ENCODE measurements around the gene PPARD.

Gene PPARD

GRCh38 chr6:35365594-35366203, 23.3 kb downstream of the PPARD start:
- TF ChIP-seq Cebpa-rat (IDR thresholded peaks at IDR 0.05), result no peak
- no peaks in the 10 kb centered on the region for H3K27me3 ChIP-seq

DNA sequence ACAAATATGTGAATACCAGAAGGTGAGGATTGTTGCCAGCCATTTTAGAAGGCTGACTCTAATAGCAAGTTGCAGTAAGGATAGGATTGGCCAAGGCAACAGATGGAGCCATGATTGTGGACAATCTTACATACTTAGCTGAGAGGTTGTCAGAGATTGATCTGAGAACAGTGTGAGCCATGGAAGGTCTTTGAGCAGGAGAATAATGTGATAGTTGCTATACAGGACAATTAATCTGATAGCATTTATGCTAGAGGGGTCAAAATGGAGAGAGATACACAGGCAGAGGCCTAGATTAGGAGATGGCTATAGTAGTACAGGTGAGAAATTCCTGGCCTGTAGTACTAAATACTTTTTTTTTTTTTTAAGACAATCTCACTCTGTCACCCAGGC, 23.8 kb downstream of the PPARD start:
- no peaks in the 10 kb centered on the region; a peak in 1 of 22 replicates for H3K9me3 ChIP-seq (replicated peaks in 1 of 11)
- peaks cover 0 to 97% (median 17%) of the 10 kb centered on the region in 11 experiments; a peak in 14 of 22 replicates for H4K20me1 ChIP-seq
- H3K4me1 ChIP-seq, result peaks cover 70 to 99% (median 97%) of the 10 kb centered on the region in 10 experiments
- TF ChIP-seq Cebpa-rat (IDR thresholded peaks at IDR 0.05), result no peak
- H3K4me3 ChIP-seq, result no peak overlapping the region
- H3K9ac ChIP-seq, result no peak overlapping the region
- peaks cover 0 to 27% (median 13%) of the 10 kb centered on the region in 11 experiments; a peak in 13 of 22 replicates for H3K36me3 ChIP-seq
- peak overlapping the region in 7 of 11 experiments; percentile 1 to 94 (median 90); a peak in 10 of 22 replicates for H3K4me2 ChIP-seq
- peak overlapping the region in 3 of 11 experiments; percentile 13 to 97 (median 96); a peak in 2 of 22 replicates for H3K27ac ChIP-seq
- no peaks in the 10 kb centered on the region for H3K27me3 ChIP-seq

More at GRCh38 chr6:35365594-35366203, 23.3 kb downstream of the PPARD start:
- no peaks in the 10 kb centered on the region; a peak in 1 of 22 replicates for H3K9me3 ChIP-seq (replicated peaks in 1 of 11)
- no peak overlapping the region for H3K4me3 ChIP-seq
- peaks cover 70 to 99% (median 97%) of the 10 kb centered on the region in 10 experiments for H3K4me1 ChIP-seq
- peaks cover 4 to 97% (median 22%) of the 10 kb centered on the region in 11 experiments; a peak in 14 of 22 replicates for H4K20me1 ChIP-seq
- H3K9ac ChIP-seq, result no peak overlapping the region
- peak overlapping the region in 6 of 11 experiments; percentile 86 to 94 (median 92); a peak in 11 of 22 replicates for H3K4me2 ChIP-seq
- peak overlapping the region in 2 of 11 experiments; percentile 5 to 17; a peak in 3 of 22 replicates for H3K27ac ChIP-seq
- peaks cover 0 to 27% (median 13%) of the 10 kb centered on the region in 11 experiments; a peak in 13 of 22 replicates for H3K36me3 ChIP-seq

- peak overlapping the region in 10 of 11 experiments; percentile 90 to 99 (median 96); a peak in 19 of 22 replicates for H3K27ac ChIP-seq
- H3K4me3 ChIP-seq, result 0 out of 20 replicates have a peak overlapping the region, but pooled peaks of 1 of the 10 experiments have one; percentile 10
- H3K36me3 ChIP-seq, result peaks cover 0 to 25% (median 13%) of the 10 kb centered on the region in 11 experiments; a peak in 13 of 22 replicates
- TF ChIP-seq Cebpa-rat (IDR thresholded peaks at IDR 0.05), result no peak
- peak overlapping the region; percentile 69 to 94 (median 86) for H3K4me2 ChIP-seq
- H3K9me3 ChIP-seq (replicated peaks in 1 of 11), result no peaks in the 10 kb centered on the region; a peak in 1 of 22 replicates
- no peaks in the 10 kb centered on the region for H3K27me3 ChIP-seq
- peaks cover 63 to 99% (median 97%) of the 10 kb centered on the region in 10 experiments for H3K4me1 ChIP-seq
- H3K9ac ChIP-seq, result peak overlapping the region in 1 of 11 experiments; percentile 32; a peak in 1 of 22 replicates
- H4K20me1 ChIP-seq, result peaks cover 0 to 93% (median 6%) of the 10 kb centered on the region in 11 experiments; a peak in 10 of 22 replicates
Measured at GRCh38 chr6:35367646-35368037, 25.3 kb downstream of the PPARD start.

- Histone ChIP-seq H3K27ac (peak overlapping the region; percentile 89 to 99 (median 96); a peak in 21 of 22 replicates), H3K9me3 (replicated peaks in 1 of 11) (no peaks in the 10 kb centered on the region; a peak in 1 of 22 replicates), H3K4me1 (peaks cover 57 to 99% (median 97%) of the 10 kb centered on the region in 10 experiments), H3K36me3 (peaks cover 5 to 31% (median 18%) of the 10 kb centered on the region in 11 experiments; a peak in 15 of 22 replicates), H3K4me3 (peak overlapping the region in 1 of 10 experiments; percentile 10; a peak in 2 of 20 replicates), H3K27me3 (no peaks in the 10 kb centered on the region), H3K4me2 (peak overlapping the region; percentile 69 to 94 (median 86)), H4K20me1 (peaks cover 0 to 87% (median 0%) of the 10 kb centered on the region in 11 experiments; a peak in 7 of 22 replicates), H3K9ac (peak overlapping the region in 9 of 11 experiments; percentile 5 to 86 (median 32); a peak in 10 of 22 replicates)
- no peak for TF ChIP-seq Cebpa-rat (IDR thresholded peaks at IDR 0.05)
Measured at GRCh38 chr6:35368038-35368887, 25.9 kb downstream of the PPARD start.

GRCh38 chr6:35370124-35370741, 27.9 kb downstream of the PPARD start:
- TF ChIP-seq Cebpa-rat (IDR thresholded peaks at IDR 0.05), result peak; percentile 91 to 98 (median 96)
- H3K9ac ChIP-seq, result peak overlapping the region; percentile 77 to 92 (median 85)
- H3K36me3 ChIP-seq, result peaks cover 5 to 39% (median 26%) of the 10 kb centered on the region in 11 experiments; a peak in 17 of 22 replicates
- peaks cover 45 to 97% (median 94%) of the 10 kb centered on the region in 10 experiments for H3K4me1 ChIP-seq
- peaks cover 0 to 81% (median 0%) of the 10 kb centered on the region in 11 experiments; a peak in 4 of 22 replicates for H4K20me1 ChIP-seq
- peak overlapping the region in 8 of 10 experiments; percentile 11 to 54 (median 40); a peak in 13 of 20 replicates for H3K4me3 ChIP-seq
- H3K4me2 ChIP-seq, result peak overlapping the region; percentile 69 to 94 (median 86)
- H3K27ac ChIP-seq, result peak overlapping the region; percentile 90 to 99 (median 96)
- H3K27me3 ChIP-seq, result no peaks in the 10 kb centered on the region
- no peaks in the 10 kb centered on the region; a peak in 1 of 22 replicates for H3K9me3 ChIP-seq (replicated peaks in 1 of 11)

DNA sequence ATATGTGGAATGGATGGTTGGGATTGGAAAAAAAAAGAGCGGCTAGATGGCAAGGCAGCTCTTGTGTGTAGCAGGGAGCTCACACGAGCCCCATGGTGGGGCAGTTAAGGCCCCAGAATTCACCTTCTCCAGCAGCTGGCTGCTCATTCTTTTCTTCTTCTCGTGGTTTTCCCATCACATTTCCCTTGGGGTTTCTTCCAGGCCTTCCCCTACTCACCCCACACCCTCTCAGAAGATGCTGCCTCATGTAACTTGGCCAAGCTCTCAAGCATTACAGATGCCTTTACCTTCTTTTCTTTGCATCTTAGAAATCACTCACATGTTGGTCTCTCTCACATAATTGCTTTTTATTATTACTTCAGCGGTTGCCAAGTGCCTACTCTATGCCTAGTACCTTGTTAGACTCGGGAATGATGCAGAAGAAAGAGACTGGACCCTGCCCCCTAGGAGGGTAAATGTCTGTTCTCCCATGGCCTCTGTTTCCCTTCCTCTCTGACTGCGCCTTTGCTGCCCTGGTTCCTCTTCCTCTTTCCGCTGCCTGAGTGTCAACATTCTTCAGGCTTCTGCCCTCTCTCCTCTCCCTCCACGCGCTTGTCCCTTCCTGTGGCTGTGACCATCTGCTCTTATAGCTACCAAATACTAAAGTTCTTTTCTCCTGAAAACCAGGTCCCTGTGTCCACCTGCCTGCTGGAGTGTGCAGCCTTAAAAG, 28.6 kb downstream of the PPARD start:
- Histone ChIP-seq H3K9ac (peak overlapping the region; percentile 77 to 92 (median 85)), H3K4me3 (peak overlapping the region in 8 of 10 experiments; percentile 11 to 54 (median 32); a peak in 13 of 20 replicates), H3K9me3 (replicated peaks in 1 of 11) (no peaks in the 10 kb centered on the region; a peak in 1 of 22 replicates), H4K20me1 (peaks cover 0 to 81% (median 0%) of the 10 kb centered on the region in 11 experiments; a peak in 3 of 22 replicates), H3K4me2 (peak overlapping the region; percentile 69 to 94 (median 86)), H3K4me1 (peaks cover 45 to 97% (median 94%) of the 10 kb centered on the region in 10 experiments), H3K27me3 (no peaks in the 10 kb centered on the region), H3K27ac (peak overlapping the region; percentile 90 to 99 (median 96)), H3K36me3 (peaks cover 5 to 34% (median 26%) of the 10 kb centered on the region in 11 experiments; a peak in 17 of 22 replicates)
- TF ChIP-seq Cebpa-rat (IDR thresholded peaks at IDR 0.05), result no peak

- peak overlapping the region; percentile 69 to 94 (median 86) for H3K4me2 ChIP-seq
- H3K9ac ChIP-seq, result peak overlapping the region; percentile 77 to 92 (median 85)
- H3K27me3 ChIP-seq, result no peaks in the 10 kb centered on the region
- H4K20me1 ChIP-seq, result peaks cover 0 to 81% (median 0%) of the 10 kb centered on the region in 11 experiments; a peak in 5 of 22 replicates
- no peaks in the 10 kb centered on the region; a peak in 1 of 22 replicates for H3K9me3 ChIP-seq (replicated peaks in 1 of 11)
- peak overlapping the region; percentile 90 to 99 (median 96) for H3K27ac ChIP-seq
- H3K36me3 ChIP-seq, result peaks cover 5 to 32% (median 20%) of the 10 kb centered on the region in 11 experiments; a peak in 17 of 22 replicates
- peak overlapping the region in 8 of 10 experiments; percentile 9 to 54 (median 32); a peak in 11 of 20 replicates for H3K4me3 ChIP-seq
- TF ChIP-seq Cebpa-rat (IDR thresholded peaks at IDR 0.05), result no peak
- peaks cover 45 to 97% (median 94%) of the 10 kb centered on the region in 10 experiments for H3K4me1 ChIP-seq
Measured at GRCh38 chr6:35371494-35372262, 29.3 kb downstream of the PPARD start.

All from BLaER1 treated with 17β-estradiol and CSF1 and Interleukin-3, amounts not matched to agents 10 nM and 100 nM (cell line).